ENCODE data around the gene BBS2. TPM values are rescaled to one million over a fixed set of nuclear protein-coding genes. Genes with fewer than 3 reads are reported as not detected.

The BBS2 gene
- total RNA-seq, 2 donors from 2014 or later, result 14.3 to 19.1 TPM

DNA sequence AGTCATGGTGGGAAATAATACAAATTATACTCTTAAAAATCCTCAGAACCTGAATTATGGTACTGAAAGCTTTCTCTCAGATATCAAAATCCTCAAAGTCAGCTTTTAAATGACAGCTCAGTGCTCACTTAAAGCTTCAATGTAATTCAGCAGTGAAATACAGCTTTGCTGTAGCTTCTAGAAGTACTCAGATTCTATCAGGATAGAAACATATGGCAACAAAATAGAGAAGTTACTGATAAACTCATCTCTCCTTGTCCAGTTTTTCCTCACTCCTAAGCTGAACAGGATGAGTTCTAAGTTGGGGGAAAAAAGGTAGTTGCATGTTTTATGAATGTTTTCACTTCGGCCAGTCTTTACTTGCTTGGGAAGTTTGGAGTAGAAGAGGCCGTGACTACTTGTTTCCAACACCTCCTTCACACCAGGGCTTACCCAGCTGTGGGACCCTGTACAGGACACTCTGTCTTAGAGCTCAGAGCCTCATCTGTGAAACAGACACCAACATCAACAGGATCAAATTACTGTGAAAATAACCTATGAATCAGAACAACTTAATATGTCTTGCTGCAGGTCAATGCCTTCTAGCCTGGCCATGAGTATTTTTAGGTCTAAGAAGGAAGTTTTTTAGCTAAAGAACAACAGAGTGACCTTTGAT lies 38.2 kb downstream of the BBS2 start:
- peaks cover 0 to 13% of the 10 kb centered on the region in 2 donors for H3K36me3 ChIP-seq (replicated peaks in 1 of 2; ENCODE audit: insufficient read depth in 1 of 2, low read depth in 2 of 2)
- intact Hi-C loops (cut with DNase I), result no loop called here
- no peak for ATAC-seq
- no peaks in the 10 kb centered on the region for H3K27me3 ChIP-seq
- H3K27ac ChIP-seq, result no peak overlapping the region
- H3K4me3 ChIP-seq, result no peak overlapping the region
- H3K9me3 ChIP-seq, result no peaks in the 10 kb centered on the region
- TF ChIP-seq, protein P1, sequence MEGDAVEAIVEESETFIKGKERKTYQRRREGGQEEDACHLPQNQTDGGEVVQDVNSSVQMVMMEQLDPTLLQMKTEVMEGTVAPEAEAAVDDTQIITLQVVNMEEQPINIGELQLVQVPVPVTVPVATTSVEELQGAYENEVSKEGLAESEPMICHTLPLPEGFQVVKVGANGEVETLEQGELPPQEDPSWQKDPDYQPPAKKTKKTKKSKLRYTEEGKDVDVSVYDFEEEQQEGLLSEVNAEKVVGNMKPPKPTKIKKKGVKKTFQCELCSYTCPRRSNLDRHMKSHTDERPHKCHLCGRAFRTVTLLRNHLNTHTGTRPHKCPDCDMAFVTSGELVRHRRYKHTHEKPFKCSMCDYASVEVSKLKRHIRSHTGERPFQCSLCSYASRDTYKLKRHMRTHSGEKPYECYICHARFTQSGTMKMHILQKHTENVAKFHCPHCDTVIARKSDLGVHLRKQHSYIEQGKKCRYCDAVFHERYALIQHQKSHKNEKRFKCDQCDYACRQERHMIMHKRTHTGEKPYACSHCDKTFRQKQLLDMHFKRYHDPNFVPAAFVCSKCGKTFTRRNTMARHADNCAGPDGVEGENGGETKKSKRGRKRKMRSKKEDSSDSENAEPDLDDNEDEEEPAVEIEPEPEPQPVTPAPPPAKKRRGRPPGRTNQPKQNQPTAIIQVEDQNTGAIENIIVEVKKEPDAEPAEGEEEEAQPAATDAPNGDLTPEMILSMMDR (IDR thresholded peaks at IDR 0.05), result no peak
- no peak for TF ChIP-seq POLR2A (IDR thresholded peaks at IDR 0.05)
- no peak for DNase-seq
- 95 to 96% methylated on average over 2 of the region's 2 CpGs for WGBS, 2 donors
- H3K4me1 ChIP-seq, result no peaks in the 10 kb centered on the region

DNA sequence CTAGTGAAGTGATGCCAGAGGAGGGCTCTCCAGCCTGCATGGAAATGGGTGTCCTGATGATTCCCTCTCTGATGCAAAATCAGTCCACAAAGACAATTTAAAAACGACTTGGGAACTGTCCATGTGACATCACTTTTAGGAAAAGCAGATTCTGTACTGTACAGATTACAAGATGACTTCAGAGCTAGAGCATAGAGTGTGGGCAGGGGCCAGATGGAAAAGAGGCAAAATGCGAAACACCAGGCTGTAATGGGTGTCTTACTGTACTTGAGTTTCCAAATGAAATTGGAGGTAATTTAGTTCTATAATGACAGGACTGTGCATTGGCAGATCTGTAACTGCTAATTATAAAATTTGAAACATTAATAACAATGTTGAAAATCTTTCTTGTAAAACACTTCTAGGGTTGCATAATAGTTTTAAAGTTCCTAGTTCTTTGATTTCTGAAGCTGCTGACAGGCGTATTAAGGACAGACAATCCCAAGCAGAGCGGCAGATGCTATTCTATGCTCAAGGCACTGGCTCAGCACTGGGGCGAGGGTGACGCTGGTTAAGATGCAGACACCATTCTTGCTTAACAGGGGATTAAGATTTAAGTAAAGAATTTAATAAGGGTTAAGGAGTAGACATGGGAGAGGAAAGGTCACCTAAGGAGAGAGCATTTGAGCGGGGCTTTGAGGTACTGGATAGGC lies 38.9 kb downstream of the BBS2 start:
- Histone ChIP-seq H3K27ac (no peak overlapping the region), H3K4me1 (no peaks in the 10 kb centered on the region), H3K9me3 (no peaks in the 10 kb centered on the region), H3K27me3 (no peaks in the 10 kb centered on the region), H3K36me3 (replicated peaks in 1 of 2; ENCODE audit: insufficient read depth in 1 of 2, low read depth in 2 of 2) (peaks cover 0 to 14% of the 10 kb centered on the region in 2 donors), H3K4me3 (no peak overlapping the region)
- no peak for TF ChIP-seq POLR2A (IDR thresholded peaks at IDR 0.05)
- TF ChIP-seq, protein P1 (IDR thresholded peaks at IDR 0.05), result no peak
- ATAC-seq, result no peak
- 83% methylated on average over 7 of the region's 7 CpGs for whole genome bisulfite sequencing, 2 donors
- intact Hi-C loops (cut with DNase I), result no loop called here
- DNase-seq, result no peak

DNA sequence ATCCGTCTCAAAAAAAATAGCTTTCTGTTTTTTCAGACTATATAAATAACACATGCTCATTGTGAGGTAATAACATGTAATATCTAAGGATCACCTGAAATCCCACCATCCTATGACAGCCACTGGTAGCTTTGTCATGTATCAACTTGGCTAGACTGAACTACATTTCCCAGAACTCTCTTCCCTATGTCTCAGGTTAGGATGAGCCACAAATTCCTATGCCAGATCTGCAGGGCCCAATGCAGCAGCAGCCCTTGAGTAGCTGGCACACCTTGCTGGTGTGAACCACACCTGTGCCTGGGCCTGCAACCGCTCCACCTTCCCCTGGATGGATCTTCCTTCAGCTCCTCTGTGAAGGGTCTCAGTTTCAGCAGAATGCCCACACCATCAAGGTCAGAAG lies 40.4 kb downstream of the BBS2 start:
- Histone ChIP-seq H3K4me1 (no peaks in the 10 kb centered on the region), H3K27me3 (no peaks in the 10 kb centered on the region), H3K4me3 (no peak overlapping the region), H3K36me3 (replicated peaks in 1 of 2; ENCODE audit: insufficient read depth in 1 of 2, low read depth in 2 of 2) (peaks cover 0 to 18% of the 10 kb centered on the region in 2 donors), H3K9me3 (no peaks in the 10 kb centered on the region), H3K27ac (no peak overlapping the region)
- ATAC-seq (no peak), DNase-seq (no peak)
- TF ChIP-seq, protein P1 (IDR thresholded peaks at IDR 0.05), result no peak
- no peak for TF ChIP-seq POLR2A (IDR thresholded peaks at IDR 0.05)
- 84 to 96% methylated on average over 2 of the region's 2 CpGs for WGBS, 2 donors
- intact Hi-C loops (cut with DNase I), result no loop called here

DNA sequence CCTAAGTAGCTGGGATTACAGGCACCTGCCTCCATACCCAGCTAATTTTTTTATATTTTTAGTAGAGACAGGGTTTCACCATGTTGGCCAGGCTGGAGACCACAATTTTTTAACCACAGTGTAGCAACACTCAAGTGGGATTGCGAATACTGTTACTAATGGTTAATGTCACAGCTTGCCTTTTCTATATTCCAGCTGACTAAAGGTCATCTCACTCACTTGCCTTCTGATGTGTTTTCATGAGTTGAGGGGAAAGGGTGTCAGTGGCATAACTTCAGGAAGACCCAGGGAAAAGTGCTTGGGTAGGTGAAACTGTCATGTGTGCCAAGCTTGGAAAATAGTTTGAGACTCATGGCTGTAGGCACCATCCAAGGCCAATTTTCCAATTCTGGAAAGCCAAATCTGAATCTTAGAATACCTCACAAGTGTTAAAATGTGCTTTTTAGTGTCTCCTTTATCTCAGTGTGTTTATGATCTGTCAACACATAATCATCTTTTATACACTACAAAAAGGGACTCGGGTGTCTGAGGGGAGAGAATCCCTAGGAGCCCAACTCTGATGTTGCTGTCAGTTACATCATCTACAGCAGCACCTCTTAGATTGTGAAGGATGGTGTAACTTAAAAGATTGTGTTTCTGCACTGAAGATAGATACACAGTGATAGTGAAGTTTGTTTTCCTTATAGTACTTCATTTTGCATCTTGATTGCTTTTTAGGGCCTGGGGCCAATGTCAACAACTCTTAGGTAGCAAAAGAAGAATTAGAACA lies 41.4 kb downstream of the BBS2 start:
- Histone ChIP-seq H3K36me3 (replicated peaks in 1 of 2; ENCODE audit: insufficient read depth in 1 of 2, low read depth in 2 of 2) (peaks cover 0 to 17% of the 10 kb centered on the region in 2 donors), H3K4me1 (no peaks in the 10 kb centered on the region), H3K9me3 (no peaks in the 10 kb centered on the region), H3K27me3 (no peaks in the 10 kb centered on the region), H3K27ac (no peak overlapping the region), H3K4me3 (no peak overlapping the region)
- ATAC-seq, result no peak
- no peak for DNase-seq
- WGBS, 2 donors, result 82 to 93% methylated on average over 2 of the region's 2 CpGs
- intact Hi-C loops (cut with DNase I), result no loop called here
- TF ChIP-seq, protein P1 (IDR thresholded peaks at IDR 0.05), result no peak
- no peak for TF ChIP-seq POLR2A (IDR thresholded peaks at IDR 0.05)

All from body of pancreas (tissue), 4 donors.